GM19035 (cell line): ENCODE data around the gene STMP1.
"Not testable (repeated sequence)": the region's sequence is repeated elsewhere in the genome, so short reads cannot be mapped to it uniquely, and the experiment has no call there.

Source experiments
- ATAC-seq: cut with Tn5 transposase; IDR thresholded peaks from one replicate; pipeline ENCODE4 v1.9.1; 2021; ENCODE audit not compliant: unreplicated experiment

Gene STMP1

DNA sequence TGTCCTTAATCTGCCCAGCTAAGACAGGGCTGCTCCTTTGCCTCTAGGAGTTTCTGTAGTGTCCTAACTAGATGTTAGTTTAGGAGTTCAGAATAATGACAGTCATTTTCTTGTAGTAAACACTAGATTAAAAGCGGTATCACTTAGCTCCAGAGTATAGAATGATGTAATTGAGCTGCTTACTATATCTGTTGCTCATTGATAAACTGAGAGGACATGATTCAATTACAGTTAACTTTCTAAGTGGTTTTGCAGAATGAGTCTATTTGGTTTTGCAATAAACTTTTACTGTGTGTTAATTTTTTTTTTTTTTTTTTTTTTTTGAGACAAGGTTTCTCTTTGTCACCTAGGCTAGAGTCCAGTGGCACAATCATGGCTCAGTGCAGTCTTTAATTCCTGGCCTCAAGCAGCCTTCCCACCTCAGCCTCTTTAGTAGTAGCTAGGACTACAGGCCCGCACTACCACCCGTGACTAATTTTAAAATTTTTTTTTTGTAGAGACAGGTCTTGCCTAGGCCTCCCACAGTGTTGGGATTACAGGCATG, 1.8 kb downstream of the STMP1 start:
- no peak for ATAC-seq

DNA sequence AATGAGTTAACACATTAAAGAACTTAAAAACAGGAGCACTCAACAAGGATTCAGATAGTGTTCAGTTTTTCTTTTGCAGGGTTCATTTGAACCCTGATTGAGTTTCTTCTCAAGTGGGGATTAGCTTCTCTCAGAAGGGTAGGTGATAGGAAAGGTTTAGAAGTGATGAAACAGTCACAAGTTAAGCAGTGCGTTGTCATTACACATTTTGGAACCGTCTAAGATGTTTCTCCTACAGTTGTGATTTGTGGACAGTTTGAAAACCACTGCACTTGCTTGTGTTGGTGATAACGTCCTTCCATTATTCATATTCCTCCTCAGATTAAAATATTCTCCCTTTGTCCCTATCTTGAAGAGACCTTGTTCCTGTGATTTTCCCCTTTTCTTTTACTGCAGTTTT, 2.7 kb downstream of the STMP1 start:
- no peak for ATAC-seq

DNA sequence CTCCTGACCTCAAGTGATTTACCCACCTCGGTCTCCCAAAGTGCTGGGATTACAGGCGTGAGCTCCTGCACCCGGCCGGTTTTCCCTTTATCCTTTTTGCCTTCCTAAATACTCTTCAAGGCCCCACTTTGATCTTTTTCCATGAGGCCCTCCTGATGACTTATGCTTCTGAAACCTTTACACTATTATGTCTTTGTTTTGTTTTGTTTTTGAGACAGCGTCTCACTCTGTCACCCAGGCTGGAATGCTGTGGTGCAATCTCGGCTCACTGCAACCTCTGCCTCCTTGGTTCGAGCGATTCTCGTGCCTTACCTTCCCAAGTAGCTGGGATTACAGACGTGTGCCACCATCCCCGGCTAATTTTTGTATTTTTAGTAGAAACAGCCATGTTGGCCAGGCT, 3.8 kb downstream of the STMP1 start:
- no peak for ATAC-seq

DNA sequence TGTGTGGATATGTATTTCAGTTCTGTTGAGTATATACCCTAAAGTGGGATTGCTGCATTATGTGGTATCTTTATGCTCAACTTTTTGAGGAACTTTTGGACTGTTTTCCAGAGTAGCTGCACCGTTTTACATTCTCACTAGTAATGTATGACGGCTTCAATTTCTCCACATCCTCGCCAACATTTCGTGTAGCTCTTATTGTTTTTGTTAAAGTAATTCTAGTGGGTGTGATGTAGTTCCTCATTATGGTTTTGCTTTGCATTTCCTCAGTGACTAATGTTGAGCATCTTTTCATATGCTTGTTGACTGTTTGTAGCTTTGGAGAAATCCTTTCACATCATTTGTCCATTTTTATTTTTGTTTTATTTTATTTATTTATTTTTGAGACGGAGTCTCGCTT, 4.5 kb downstream of the STMP1 start:
- no peak for ATAC-seq

DNA sequence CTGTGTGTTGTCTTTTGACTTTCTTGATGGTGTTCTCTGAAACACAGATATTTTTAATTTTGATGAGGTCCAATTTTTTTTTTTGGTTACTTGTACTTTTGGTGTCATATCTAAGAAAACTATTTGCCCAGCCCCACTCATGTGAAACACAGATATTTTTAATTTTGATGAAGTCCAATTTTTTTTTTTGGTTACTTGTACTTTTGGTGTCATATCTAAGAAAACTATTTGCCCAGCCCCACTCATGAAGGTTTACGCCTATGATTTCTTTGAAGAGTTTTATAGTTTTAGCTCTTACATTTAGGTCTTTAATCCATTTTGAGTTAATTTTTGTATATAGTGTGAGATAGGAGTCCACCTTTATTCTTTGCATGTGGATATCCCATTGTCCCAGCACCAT, 5.3 kb downstream of the STMP1 start:
- not testable (repeated sequence) for ATAC-seq

DNA sequence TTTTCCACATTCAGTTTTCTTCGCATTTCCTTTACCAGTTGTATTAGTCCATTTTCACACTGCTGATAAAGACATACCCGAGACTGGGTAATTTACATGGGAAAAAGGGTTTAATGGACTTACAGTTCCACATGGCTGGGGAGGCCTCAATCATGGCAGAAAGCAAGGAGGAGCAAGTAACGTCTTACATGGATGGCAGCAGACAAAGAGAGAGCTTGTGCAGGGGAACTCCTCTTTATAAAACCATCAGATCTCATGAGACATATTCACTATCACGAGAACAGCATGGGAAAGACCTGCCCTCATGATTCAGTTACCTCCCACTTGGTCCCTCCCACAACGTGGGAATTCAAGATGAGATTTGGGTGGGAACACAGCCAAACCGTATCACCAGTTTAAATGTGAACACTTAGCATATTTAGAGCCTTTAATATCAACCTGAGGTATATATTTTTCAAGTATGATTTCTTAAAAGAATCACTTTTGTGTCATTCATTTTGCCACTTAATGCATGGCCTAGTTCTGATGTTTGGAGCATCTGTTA, 6.6 kb downstream of the STMP1 start:
- ATAC-seq = not testable (repeated sequence)

DNA sequence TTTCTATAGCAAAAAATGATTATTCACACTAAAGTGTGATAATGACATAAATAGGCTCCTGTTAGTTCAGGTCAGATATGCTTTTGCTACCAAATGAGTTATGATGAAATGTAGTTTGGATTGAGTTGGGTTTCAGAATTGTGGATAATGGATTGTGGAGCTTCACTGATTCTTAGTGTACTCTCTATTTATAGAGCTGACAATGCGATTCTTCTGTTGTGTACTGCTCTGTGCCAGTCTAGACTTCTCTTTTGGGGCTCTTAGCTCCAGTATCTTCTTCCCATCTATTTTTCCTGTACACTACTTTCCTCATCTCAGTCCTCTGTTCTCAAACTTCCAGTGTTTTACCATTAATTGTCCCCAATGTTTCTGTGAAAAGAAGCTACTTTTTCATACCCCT, 7.5 kb downstream of the STMP1 start:
- no peak for ATAC-seq

DNA sequence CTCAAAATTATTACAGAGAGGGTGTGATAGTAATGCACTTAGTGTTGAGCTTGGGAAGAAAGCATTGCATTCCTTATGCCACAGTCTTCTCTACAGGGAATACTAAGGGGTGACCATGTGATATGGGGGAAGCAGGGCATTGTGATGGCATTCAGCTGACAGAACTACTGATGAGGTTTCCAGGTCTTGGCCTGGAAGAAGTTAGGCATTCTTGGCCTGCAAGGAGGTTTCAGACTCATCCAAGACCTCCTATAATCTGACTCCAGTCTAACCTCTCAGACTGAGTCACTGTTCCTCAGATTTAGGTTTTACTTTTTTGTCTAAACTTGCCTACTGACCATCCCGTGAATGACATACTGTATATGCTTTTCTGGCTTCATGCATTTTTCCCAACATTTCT, 7.9 kb downstream of the STMP1 start:
- no peak for ATAC-seq

DNA sequence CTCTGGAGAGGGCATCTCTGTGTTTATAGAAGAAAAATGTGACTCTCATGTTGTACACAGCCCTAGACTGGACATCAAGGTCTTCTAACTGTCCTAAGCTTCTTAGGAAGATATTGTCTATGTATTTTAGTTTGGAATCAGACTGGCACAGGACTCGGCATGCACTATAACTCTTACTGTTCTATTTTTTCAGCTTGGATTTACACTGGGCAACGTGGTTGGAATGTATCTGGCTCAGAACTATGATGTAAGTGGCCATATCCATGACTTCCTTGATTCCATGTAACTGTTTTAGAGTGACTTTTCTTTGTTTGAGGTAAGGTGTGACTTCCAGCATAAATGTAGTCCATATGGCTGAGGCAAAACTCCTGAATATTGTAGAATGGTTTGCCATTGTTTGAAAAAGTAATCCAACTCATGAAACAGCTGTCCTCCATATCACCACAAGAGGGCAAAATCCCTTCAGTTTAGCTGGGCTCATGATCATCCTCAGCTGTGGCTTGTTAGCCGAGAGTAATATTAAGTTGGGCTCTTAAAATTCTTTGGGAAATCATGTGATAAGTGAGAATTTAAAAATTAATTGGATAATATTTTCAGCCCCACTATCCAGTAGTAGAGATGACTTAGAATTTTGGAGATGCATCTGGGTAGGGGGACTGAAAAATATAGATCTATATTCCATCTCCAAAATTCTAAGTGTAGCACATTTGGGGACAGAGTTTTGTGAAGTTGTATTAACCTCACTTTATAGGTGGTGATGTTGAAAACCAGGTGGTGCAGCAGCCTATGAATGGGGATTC, 10.4 kb downstream of the STMP1 start:
- ATAC-seq = peak; percentile 56

DNA sequence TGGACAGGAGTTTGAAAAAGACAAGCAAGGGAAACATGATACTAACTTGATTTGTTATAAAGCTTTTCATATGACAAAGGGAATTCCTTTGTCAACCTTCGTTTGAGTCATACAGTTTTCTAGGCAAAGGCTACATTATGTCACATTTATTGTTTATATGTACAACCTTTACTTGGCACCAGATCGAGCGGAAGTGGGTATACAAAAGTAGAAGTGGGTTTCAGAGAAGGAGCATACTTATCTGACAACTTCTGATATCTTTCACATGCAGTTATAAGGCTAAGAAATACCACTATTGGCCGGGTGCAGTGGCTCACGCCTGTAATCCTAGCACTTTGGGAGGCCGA, 11.0 kb downstream of the STMP1 start:
- ATAC-seq = no peak

DNA sequence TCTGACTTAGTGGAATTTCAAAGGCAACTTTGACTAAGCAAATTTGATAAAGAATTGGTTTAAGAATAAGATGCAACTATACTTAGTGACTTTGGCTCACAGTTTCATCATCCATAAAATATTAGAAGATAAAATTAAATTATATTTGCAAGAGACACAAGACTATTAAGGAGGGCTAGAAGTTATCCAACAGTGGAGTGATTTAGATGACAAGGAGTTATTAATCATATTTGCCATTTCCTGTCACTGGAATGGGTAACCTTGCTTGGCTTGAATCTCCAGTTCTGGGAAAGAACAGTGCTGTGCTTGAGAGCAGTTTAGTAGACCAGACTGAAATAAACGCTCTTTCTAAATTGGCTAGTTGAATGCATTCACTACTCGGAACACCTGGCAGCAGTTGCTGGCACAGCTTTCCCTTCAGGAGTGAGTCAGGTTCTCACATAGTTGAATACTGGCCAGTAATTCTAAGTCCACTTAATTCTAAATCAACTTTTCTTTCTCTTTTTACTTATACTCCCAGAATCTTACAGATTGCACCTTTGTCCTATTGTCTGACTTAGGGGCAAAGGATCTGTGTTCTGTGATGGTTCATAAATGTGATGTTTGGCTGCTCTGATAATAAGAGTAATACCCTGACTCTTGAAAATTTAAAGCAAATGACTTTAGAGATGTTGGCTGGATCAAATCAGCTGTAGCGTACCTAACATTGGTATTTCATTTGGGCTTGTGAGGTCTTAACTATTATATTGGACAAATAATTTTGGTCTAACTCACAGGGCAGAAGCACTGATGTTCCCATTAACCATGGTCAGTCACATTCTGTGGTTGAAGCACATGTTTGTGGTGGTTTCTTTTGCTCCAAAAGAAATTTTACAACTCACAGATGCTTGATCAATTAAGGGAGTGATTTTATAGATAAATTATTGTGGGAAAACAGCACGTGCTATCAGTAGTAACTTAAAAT, 16.6 kb downstream of the STMP1 start:
- ATAC-seq = no peak

DNA sequence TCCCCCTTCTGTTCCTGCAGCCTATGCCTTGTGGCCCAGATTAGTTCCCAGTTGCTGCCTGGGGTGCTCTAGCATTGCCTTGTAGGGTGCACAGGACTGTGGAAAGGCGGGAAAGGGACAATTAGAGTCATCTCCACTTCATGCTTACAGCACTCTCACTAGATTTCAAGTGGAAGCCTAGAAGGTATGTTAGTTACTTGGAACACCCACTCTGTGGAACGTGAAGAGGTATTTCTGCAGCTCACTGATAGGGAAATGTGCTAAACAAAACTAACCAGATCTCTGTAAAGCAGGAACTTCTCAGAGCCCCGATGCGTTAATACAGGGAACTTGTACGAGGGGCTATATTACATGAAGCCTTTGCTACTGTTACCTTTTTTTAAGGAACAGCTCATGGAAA, 19.4 kb downstream of the STMP1 start:
- ATAC-seq = no peak

DNA sequence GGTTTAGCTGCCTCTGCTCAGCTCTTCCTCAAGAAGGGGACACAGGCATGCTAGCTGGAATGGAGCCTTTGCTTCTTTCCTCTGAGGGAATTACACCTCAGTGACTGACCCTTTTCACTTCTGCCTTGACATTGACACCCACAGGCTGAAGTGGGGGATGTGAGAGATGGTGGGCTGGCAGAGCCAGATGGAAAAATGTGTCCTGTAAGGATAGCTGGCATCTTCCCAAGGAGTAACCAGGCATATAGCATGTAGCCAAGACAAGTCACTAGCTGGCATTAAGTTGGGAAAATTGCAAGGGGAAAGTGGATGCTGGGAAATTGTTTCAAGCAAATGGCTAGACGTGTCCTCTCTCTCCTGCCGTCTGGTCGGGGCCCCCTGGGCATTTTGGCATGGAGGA, 19.9 kb downstream of the STMP1 start:
- no peak for ATAC-seq

DNA sequence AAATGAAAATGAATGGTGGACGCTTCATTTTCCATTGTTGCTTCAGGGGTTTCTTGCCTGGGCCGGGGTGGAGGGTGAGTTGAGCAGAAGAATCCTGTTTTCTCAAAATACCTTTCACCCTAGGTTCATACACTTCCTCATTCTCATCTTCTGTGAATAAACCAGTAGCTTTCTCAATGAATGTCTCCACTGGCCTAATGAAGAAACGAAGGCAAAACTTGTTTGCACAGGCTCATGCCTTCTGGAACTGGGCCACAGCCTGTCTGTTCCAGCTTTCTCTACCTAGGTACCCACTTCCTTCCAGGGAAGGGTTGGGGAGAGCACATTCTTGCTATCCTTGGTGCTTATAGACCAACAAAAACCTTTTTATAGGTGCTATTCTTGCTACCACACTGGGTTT, 21.3 kb downstream of the STMP1 start:
- no peak for ATAC-seq

DNA sequence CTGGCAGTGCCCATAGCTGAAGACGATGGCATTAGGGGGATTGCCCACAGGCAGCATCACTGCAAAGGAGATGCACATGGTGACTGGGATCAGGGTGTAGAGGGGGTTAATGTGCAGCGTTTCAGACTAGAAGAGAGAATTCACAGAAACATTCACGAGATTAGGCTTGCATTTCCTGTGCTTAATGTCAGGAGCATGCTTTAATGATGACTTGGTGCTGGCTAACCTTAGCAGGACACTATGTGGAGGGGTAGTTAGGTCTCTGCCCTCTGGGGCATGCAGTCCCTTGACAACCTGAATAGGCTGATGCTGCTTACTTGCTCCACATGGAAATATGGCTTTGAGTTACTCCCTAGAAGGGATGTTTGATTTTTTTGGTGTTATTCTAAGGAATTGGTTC, 21.8 kb downstream of the STMP1 start:
- ATAC-seq = no peak

DNA sequence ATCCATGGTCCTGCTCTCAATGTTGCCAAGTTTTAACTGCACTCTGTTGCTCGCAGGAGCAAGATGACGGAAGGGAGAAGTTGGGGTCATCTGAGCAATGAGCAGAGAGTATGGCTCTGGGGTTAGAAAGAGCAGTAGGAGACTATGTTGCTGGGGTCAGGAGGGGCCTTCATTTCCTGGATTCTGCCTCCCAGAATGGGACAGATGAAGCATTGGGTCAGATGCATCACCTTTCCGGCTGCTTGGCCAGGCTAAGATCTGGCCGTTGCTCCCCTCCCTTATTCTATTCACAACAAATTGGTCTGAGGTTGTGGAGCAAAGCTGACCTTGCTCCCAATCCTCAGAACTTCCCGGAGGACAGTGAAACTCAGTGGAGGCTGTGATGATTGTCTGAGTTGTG, 22.4 kb downstream of the STMP1 start:
- ATAC-seq = no peak

DNA sequence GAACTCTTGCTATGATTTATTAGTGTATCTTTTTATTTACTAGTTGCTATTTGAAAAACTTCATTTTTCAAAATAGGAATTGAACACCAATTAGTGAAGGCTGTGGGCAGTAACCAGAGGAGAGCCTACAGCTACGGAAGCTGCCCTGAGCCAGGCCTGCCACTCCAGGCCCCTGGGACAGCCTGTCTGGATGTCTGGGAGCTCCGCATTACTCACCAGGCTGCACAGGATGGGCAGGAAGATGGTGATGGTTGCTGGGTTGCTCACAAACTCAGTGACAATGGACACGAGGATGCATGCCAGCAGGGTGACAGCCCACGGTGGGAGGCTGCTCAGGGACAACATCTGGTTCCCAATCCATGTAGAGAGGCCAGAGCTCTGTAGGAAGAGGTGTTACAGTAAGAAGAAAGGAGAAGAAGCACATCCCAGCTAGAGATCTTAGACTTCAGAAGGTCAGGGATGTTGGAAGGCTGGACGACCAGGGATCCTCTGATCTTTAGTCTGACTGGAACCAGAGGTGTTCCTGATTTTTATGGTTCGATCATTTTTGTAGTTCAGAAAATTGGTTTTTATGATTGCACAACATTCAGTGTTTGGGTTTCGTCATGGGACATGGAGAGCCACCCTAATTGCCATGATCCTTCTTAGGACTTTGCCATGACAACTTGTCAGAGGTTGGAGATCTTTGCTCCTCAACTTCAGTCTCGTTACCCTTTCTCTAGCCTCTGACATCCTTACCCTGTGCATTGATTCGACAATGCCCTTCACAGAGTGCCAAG, 23.2 kb downstream of the STMP1 start:
- no peak for ATAC-seq

DNA sequence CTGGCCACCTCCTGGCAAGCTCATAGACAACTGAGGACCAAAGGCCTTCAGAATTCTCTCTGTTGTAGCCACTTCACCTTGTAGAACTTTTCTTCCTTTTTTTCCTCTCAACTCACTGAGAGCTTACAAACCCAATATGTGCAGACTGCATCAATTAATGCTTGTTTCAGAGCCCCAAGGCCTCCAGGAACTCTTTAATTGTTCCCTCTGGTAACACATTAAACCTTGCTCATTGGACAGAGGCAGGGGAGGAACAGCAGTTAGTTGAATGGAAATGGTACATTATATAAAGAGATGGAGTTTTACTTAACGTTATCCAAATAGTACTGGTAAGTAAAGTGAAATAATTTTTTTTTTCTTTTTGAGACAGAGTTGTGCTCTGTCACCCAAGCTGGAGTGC, 25.2 kb downstream of the STMP1 start:
- ATAC-seq = no peak

DNA sequence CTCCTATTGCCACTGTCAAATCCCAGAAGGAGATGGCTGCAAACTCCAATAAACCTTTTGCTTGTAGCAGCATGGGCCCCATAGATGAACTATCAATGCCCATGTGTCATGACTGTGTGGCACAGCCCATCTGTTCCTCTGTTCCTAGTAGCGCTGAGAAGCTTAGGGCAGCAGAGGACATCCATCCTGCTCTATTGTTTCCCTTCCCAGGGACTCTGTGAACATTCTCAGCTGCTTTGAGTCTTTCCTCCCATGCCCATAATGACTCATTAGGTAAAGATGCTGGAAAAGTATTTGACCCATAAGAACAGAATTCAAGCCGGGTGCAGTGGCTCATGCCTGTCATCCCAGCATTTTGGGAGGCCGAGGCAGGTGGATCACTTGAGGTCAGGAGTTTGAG, 28.3 kb downstream of the STMP1 start:
- no peak for ATAC-seq

DNA sequence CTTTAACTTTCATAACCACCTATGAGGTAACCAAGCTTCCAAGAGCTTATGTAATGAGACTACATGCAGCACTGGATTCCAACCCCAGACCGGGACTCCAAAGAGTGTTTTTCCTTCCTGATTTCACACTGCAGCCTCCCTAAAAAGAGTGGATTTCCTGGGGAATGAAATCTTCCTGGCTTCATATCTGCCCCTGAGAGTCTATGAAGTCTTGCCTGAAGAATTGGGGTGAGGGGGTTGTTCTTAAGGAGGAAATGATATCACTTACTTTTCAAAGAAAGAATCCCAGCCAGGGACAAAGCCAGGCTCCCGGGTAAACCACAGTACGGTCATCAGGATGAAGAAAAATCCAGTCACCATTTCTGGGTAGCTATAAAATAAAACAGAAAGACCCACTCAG, 29.7 kb downstream of the STMP1 start:
- no peak for ATAC-seq

DNA sequence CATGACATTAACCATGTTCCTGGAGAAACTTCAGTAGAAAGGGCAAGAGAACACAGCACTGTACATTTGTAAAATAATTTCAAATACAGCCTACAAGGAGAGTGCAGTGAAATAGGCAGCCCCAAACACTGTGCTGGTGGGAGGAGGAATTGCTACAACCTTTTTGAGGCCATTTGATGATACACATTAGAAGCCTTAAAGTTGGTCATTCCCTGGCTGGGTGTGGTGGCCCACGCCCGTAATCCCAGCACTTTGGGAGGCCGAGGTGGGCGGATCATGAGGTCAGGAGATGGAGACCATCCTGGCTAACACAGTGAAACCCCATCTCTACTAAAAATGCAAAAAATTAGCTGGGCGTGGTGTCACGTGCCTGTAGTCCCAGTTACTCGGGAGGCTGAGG, 30.3 kb downstream of the STMP1 start:
- ATAC-seq = not testable (repeated sequence)
